Pons (tissue), 1 donor: ENCODE data around the gene ODAM.
"Not testable (repeated sequence)": the region's sequence is repeated elsewhere in the genome, so short reads cannot be mapped to it uniquely, and the experiment has no call there.

Experiments
- DNase-seq: peaks from one replicate; pipeline ENCODE4 v3.0.0-alpha.2; 2016; ENCODE audit warnings: low spot score

The ODAM gene

GRCh38 chr4:70221818-70222217 lies 26.3 kb downstream of the ODAM start:
- DNase-seq, result not testable (repeated sequence)

GRCh38 chr4:70225824-70226223 lies 30.3 kb downstream of the ODAM start, which contains the start of gene FDCSP:
TSS of gene FDCSP (plus strand) at chr4:70226124. CDS start at chr4:70231195, 5,071 bp downstream.
- DNase-seq, result no peak

GRCh38 chr4:70236125-70236524 lies 40.6 kb downstream of the ODAM start:
- no peak for DNase-seq

- DNase-seq, result no peak
These were observed 43.8 kb downstream of the ODAM start for GRCh38 chr4:70239131-70239883.

- DNase-seq, result no peak
These were observed 44.5 kb downstream of the ODAM start for GRCh38 chr4:70239884-70240591.

GRCh38 chr4:70242297-70242696 lies 46.8 kb downstream of the ODAM start, which contains the start of gene CSN3:
TSS of gene CSN3 (plus strand) at chr4:70242597. CDS start at chr4:70244820, 2,223 bp downstream.
- DNase-seq, result not testable (repeated sequence)

GRCh38 chr4:70243091-70243490 lies 47.6 kb downstream of the ODAM start:
- DNase-seq, result no peak

GRCh38 chr4:70251250-70251944 lies 55.9 kb downstream of the ODAM start:
- no peak for DNase-seq

GRCh38 chr4:70251945-70252277 lies 56.4 kb downstream of the ODAM start:
- DNase-seq, result no peak
